HepG2 (cell line): Measurements from ENCODE around the gene L2HGDH. TPM values are rescaled to one million over a fixed set of nuclear protein-coding genes. Genes with fewer than 3 reads are reported as not detected.

ENCODE experiments used
- ARID3A ChIP-seq: IDR thresholded peaks from 2 replicates; pipeline ENCODE4 v1.6.1; 2012; ENCODE audit warnings: low read depth, low read length, improper control_type of control experiment
- ATF7 ChIP-seq, 2 experiments: fragments of 450-650 bp in 1 of 2; sonication (generic) in 1 of 2; formaldehyde crosslinking in 1 of 2; IDR thresholded peaks; 2 replicates each; pipeline versions ENCODE4 v1.4.0 to v1.6.1; 2016 to 2020; ENCODE audit warnings: antibody characterized with exemption in 1 of 2, mild to moderate bottlenecking in 1 of 2, missing genetic modification reagents in 1 of 2
- CBX5 ChIP-seq: sonication (generic); formaldehyde crosslinking; IDR thresholded peaks from 2 replicates; pipeline ENCODE4 v1.4.0; 2020; ENCODE audit warnings: missing genetic modification reagents, borderline replicate concordance
- CEBPG ChIP-seq: IDR thresholded peaks from 2 replicates; pipeline ENCODE4 v1.6.1; 2016
- ERF ChIP-seq: IDR thresholded peaks from 2 replicates; pipeline ENCODE4 v1.6.1; 2018; ENCODE audit warnings: missing biosample characterization, missing genetic modification reagents
- HDAC2 ChIP-seq: sonication (generic); formaldehyde crosslinking; IDR thresholded peaks from 2 replicates; pipeline ENCODE4 v1.4.0; 2020; ENCODE audit warnings: missing genetic modification reagents
- NCOR1 ChIP-seq: fragments of 200-600 bp; sonication (generic); IDR thresholded peaks from 2 replicates; pipeline ENCODE4 v1.7.0; 2017; ENCODE audit warnings: antibody characterized with exemption, low read length, borderline replicate concordance
- NFKB2 ChIP-seq: sonication (generic); formaldehyde crosslinking; IDR thresholded peaks from 2 replicates; pipeline ENCODE4 v1.4.0; 2020; ENCODE audit warnings: missing genetic modification reagents, borderline replicate concordance
- NR2F6 ChIP-seq, 2 experiments: IDR thresholded peaks; 2 replicates each; pipeline ENCODE4 v1.6.1; 2016; ENCODE audit warnings: antibody characterized with exemption in 1 of 2, mild to moderate bottlenecking in 1 of 2
- RARA ChIP-seq: IDR thresholded peaks from 2 replicates; pipeline ENCODE4 v1.6.1; 2016; ENCODE audit warnings: missing genetic modification reagents, missing compliant biosample characterization
- REPIN1 ChIP-seq: sonication (generic); formaldehyde crosslinking; IDR thresholded peaks from 2 replicates; pipeline ENCODE4 v1.8.0; 2022; ENCODE audit warnings: missing genetic modification reagents, low read depth, mild to moderate bottlenecking, borderline replicate concordance
- RERE ChIP-seq: IDR thresholded peaks from 2 replicates; pipeline ENCODE4 v1.6.1; 2016; ENCODE audit warnings: low read depth, missing genetic modification reagents, missing compliant biosample characterization
- SALL1 ChIP-seq: sonication (generic); formaldehyde crosslinking; IDR thresholded peaks from 2 replicates; pipeline ENCODE4 v1.8.0; 2022; ENCODE audit warnings: mild to moderate bottlenecking, missing genetic modification reagents
- ZNF512B ChIP-seq: sonication (generic); formaldehyde crosslinking; IDR thresholded peaks from 2 replicates; pipeline ENCODE4 v1.5.1; 2020; ENCODE audit warnings: missing genetic modification reagents, mild to moderate bottlenecking, borderline replicate concordance
- ZNF547 ChIP-seq: sonication (generic); formaldehyde crosslinking; IDR thresholded peaks from 2 replicates; pipeline ENCODE4 v1.5.1; 2020; ENCODE audit warnings: mild to moderate bottlenecking, missing genetic modification reagents
- ZXDC ChIP-seq: sonication (generic); formaldehyde crosslinking; IDR thresholded peaks from 2 replicates; pipeline ENCODE4 v1.5.0; 2020; ENCODE audit warnings: mild to moderate bottlenecking, missing genetic modification reagents
- polyA plus RNA-seq, 8 experiments: library from polyadenylated mRNA; depleted of rRNA in 3 of 8; stranded (reverse) in 7 of 8; unstranded in 1 of 8; fragments of >200 nt; fragmentation: Illumina TruSeq in 4 of 8; extraction: Trizol in 4 of 8; gene quantifications; 2 replicates each; pipeline versions ENCODE4 v1.2.1 to v1.2.3, GENCODE V29; 2011 to 2016; ENCODE audit warnings: low read depth in 4 of 8, missing spikeins in 1 of 8, mixed read lengths in 1 of 8; ENCODE audit not compliant: insufficient read depth in 1 of 8
- total RNA-seq, 5 experiments: library from RNA; depleted of rRNA; stranded (reverse); fragments of >200 nt; fragmentation: Illumina TruSeq; extraction: Trizol; gene quantifications; 2 replicates each; pipeline ENCODE4 v1.2.3, GENCODE V29; 2016; ENCODE audit warnings: low read depth in 1 of 5

L2HGDH gene
- total and polyA plus RNA-seq, 2 of the 13 experiments (the other 11 are each of a cell fraction or from before 2014, with no cell fraction given), result 3.3 to 5.0 TPM

GRCh38 chr14:50303744-50304471 is 8.1 kb downstream of the L2HGDH start (continued):
- TF ChIP-seq REPIN1 (CRISPR knock-in tag) (peak; percentile 58; the same call in 1 of the 2 replicates), ERF (CRISPR knock-in tag) (peak; percentile 69), ZNF547 (CRISPR knock-in tag) (no peak), RARA (peak; percentile 56), NCOR1 (peak; percentile 52; the same call in 1 of the 2 replicates), NFKB2 (no peak), SALL1 (CRISPR knock-in tag) (peak; percentile 83), RERE (CRISPR knock-in tag) (peak; percentile 45; the same call in 1 of the 2 replicates), ARID3A (peak; percentile 67), ZXDC (CRISPR knock-in tag) (no peak), ZNF512B (0 out of 2 replicates have a peak, but pooled peaks have one; percentile 35), ATF7 (IDR thresholded peaks at IDR 0.05) (peak; percentile 34), ATF7 (CRISPR knock-in tag; IDR thresholded peaks at IDR 0.05) (no peak), CBX5 (CRISPR knock-in tag) (peak; percentile 93), NR2F6 (IDR thresholded peaks at IDR 0.05) (no peak), NR2F6 (CRISPR knock-in tag; IDR thresholded peaks at IDR 0.05) (peak; percentile 60), HDAC2 (CRISPR knock-in tag) (peak; percentile 87), CEBPG (CRISPR knock-in tag) (peak; percentile 99)
